Left ventricle myocardium superior (tissue), 1 donor: ENCODE measurements around the gene TANGO2. TPM values are rescaled to one million over a fixed set of nuclear protein-coding genes. Genes with fewer than 3 reads are reported as not detected.

Experiments used
- microRNA-seq: library from miRNA; unstranded; fragments of <30 nt; microRNA quantifications from one replicate; pipeline ENCODE4 v1.2.0, GENCODE V29; 2020; ENCODE audit warnings: borderline number of aligned reads
- total RNA-seq: library from RNA; stranded (reverse); fragmentation: NEBNext Ultra II Directional; extraction: Animal tissue kit (Norgen Biotek cat#: 25700); gene quantifications from one replicate; pipeline ENCODE4 v1.2.1, GENCODE V29; 2021
- donor health status: DM: no; HTN: yes; CAD: no; lungs with severe emphysema.

Gene TANGO2
- total RNA-seq, 1 donor from 2014 or later: 71.5 TPM

Small RNAs within 50 kb of the gene (microRNA-seq; reads per million reads assigned to microRNA genes)
- gene MIR185 (876 reads per million, percentile 74 among the genes with 10 or more reads in this experiment), gene MIR6816 (not detected)

Other genes with a start within 250 kb of the TANGO2 start
- 3.4 TPM for gene GNB1L, start 166.2 kb upstream of the TANGO2 start, total RNA-seq
- 8.0 TPM for gene RTL10, start 166.2 kb upstream of the TANGO2 start, total RNA-seq
- gene COMT, start 79.3 kb upstream of the TANGO2 start, total RNA-seq: 83.4 TPM
- 42.4 TPM for gene TXNRD2, start 79.3 kb upstream of the TANGO2 start, total RNA-seq
- gene ARVCF, start 4.3 kb upstream of the TANGO2 start, total RNA-seq: 26.8 TPM
- 17.7 TPM for gene DGCR8, start 59.1 kb downstream of the TANGO2 start, total RNA-seq
- gene RANBP1, start 95.0 kb downstream of the TANGO2 start, total RNA-seq: 36.6 TPM
- gene TRMT2A, start 96.1 kb downstream of the TANGO2 start, total RNA-seq: 28.5 TPM
- 51.6 TPM for gene ZDHHC8, start 110.7 kb downstream of the TANGO2 start, total RNA-seq
- gene CCDC188, start 129.9 kb downstream of the TANGO2 start, total RNA-seq: 0.27 TPM
- 1.2 TPM for gene RTN4R, start 247.2 kb downstream of the TANGO2 start, total RNA-seq